COLO668 (cell line): ENCODE results near the gene PTPN22.
A peak's percentile ranks its signal among the peaks of the same experiment; 100 is the strongest.

Experiments
- DNase-seq: peaks from one replicate; lab custom pipeline; 2025; ENCODE audit not compliant: unreplicated experiment; lab: John Stamatoyannopoulos, UW

PTPN22 gene

GRCh38 chr1:113871597-113872113 lies at the start of gene PTPN22:
Gene PTPN22, minus strand, starts transcription at chr1:113871712.
- DNase-seq: no peak

GRCh38 chr1:113918243-113918642 lies 46.7 kb upstream of the PTPN22 start:
- DNase-seq: no peak

GRCh38 chr1:113917400-113918082 lies 46.0 kb upstream of the PTPN22 start:
- no peak for DNase-seq

- no peak for DNase-seq
These were observed 45.5 kb upstream of the PTPN22 start for GRCh38 chr1:113916974-113917373.

- DNase-seq: no peak
These were observed 42.6 kb upstream of the PTPN22 start for GRCh38 chr1:113913887-113914664.

GRCh38 chr1:113913312-113913668 lies 41.8 kb upstream of the PTPN22 start:
- no peak for DNase-seq

- DNase-seq: no peak
These were observed 41.2 kb upstream of the PTPN22 start for GRCh38 chr1:113912594-113913311.

GRCh38 chr1:113905435-113905861 lies 33.9 kb upstream of the PTPN22 start:
- DNase-seq: peak; percentile 52

GRCh38 chr1:113904674-113905434 lies 33.3 kb upstream of the PTPN22 start, which contains the start of the genes AP4B1 and DCLRE1B:
Gene AP4B1, minus strand, starts transcription at chr1:113904799. Its CDS starts 82 bp downstream, at chr1:113904717.
Gene DCLRE1B, plus strand, starts transcription at chr1:113905326. Its CDS starts 261 bp downstream, at chr1:113905587.
- peak; percentile 100 for DNase-seq

- DNase-seq: no peak
These were observed 32.8 kb upstream of the PTPN22 start for GRCh38 chr1:113904293-113904673.

- DNase-seq: peak; percentile 27
These were observed 32.2 kb upstream of the PTPN22 start for GRCh38 chr1:113903501-113904292.

GRCh38 chr1:113901191-113901590 lies 29.7 kb upstream of the PTPN22 start:
- no peak for DNase-seq

GRCh38 chr1:113899111-113899510 lies 27.6 kb upstream of the PTPN22 start:
- no peak for DNase-seq

GRCh38 chr1:113898241-113898814 lies 26.8 kb upstream of the PTPN22 start:
- no peak for DNase-seq

GRCh38 chr1:113895961-113896360 lies 24.4 kb upstream of the PTPN22 start:
- no peak for DNase-seq

GRCh38 chr1:113895098-113895497 lies 23.6 kb upstream of the PTPN22 start:
- no peak for DNase-seq

- DNase-seq: no peak
These were observed 21.8 kb upstream of the PTPN22 start for GRCh38 chr1:113893267-113893666.

- no peak for DNase-seq
These were observed 20.2 kb upstream of the PTPN22 start for GRCh38 chr1:113891631-113892220.

- DNase-seq: no peak
These were observed 19.3 kb upstream of the PTPN22 start for GRCh38 chr1:113890816-113891215.
